GM12892 (cell line): ENCODE data around the gene SPTBN1.

Experiments used
- DNase-seq: peaks from one replicate; pipeline ENCODE4 v3.0.0; 2011; ENCODE audit not compliant: insufficient read length
- FAIRE-seq: peaks from 2 replicates; lab custom pipeline; 2011; peaks lifted over from hg19 to GRCh38; lab: Jason Lieb, UNC
- POLR2A ChIP-seq: IDR thresholded peaks from 2 replicates; pipeline ENCODE4 v1.6.1; 2011; ENCODE audit warnings: low read depth, low read length, control low read depth
- POLR2AphosphoS5 ChIP-seq: IDR thresholded peaks from 2 replicates; pipeline ENCODE4 v1.6.1; 2011; ENCODE audit warnings: low read depth, low read length, control low read depth
- TAF1 ChIP-seq: IDR thresholded peaks from 2 replicates; pipeline ENCODE4 v1.6.1; 2011; ENCODE audit warnings: low read depth, mild to moderate bottlenecking, control low read depth, low read length, borderline replicate concordance

The SPTBN1 gene

DNA sequence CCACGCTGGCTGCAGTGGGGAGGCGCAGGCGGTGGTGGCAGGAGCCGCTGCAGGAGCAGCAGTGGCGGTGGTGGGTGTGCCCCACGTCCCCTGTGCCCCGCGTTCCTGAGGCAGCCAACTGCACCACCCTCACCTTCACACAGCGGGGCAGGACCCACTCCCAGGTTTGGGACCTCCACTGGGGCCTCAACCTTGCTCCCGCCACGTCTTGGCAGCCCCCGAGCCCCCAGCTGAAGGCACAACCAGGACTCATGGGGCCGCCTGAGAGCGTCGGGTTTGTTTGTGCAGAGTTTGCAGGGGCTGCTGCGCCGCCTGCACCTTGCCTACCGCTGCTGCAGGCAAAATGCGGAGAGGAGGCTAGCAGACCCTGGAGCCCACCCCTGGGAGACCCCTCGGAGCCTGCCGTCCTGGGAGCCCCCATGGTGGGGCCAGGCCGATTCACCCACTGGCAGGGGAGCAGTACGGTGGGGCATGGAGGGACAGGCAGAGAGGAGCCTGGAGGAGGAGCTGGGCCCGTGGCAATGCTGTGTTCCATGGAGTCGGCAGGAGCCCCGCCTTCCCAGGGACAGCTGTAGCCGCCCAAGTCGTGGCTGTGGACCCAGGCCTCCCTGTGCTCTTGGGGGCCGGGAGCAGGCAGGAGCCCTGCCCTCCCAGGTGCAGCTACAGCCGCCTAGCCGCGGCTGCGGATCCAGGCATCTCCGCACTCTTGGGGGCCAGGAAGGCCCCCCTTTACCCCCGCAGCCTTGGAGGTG is 252.6 kb downstream of the SPTBN1 start:
- FAIRE-seq (no peak), DNase-seq (no peak)
- TF ChIP-seq POLR2AphosphoS5 (no peak), TAF1 (no peak), POLR2A (no peak)

DNA sequence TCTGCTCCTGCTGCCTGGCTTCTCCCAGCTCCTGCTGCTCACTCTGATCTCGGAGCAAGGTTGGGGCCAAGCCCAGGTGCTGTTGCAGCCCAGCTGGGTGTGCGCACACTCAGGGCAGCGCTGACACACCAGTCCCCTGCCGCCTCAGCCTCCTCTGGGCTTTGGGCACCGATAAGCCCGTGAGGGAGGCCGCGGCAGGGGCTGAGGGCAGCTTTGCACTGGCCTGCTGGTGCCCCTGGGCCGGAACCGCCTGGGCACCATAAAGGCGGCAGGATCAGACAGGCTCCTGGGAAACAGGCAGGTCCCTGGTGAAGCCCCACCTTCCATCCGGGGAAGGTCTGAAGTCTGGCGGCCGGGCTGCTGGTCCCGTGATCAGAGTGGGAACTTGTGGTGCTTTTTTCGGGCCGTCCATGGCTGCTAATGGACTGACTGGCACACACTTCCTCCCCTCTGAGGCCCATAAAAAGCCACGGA is 253.2 kb downstream of the SPTBN1 start:
- DNase-seq (no peak), FAIRE-seq (no peak)
- no peak for TF ChIP-seq POLR2A
- no peak for TF ChIP-seq POLR2AphosphoS5
- no peak for TF ChIP-seq TAF1

DNA sequence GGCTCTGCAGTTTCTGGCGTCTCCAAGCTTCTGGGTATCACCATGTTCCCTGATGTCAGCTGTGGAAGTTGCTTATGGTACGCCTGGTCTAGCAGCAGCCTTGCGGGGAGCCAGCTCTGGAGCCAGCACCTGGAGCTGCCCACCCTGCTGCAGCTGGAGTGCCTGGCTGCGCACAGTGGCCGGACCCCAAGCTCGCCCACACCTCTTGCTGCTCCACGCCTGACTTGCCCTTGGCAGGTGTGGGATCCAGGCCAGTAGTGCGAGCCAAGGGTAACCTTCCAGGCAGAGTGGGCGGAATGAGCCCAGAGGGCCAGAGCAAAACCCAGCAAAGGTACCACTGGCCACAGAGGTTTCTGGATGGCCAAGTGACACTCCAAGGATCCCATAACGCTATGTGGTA is 254.1 kb downstream of the SPTBN1 start:
- DNase-seq = no peak
- FAIRE-seq = no peak
- TF ChIP-seq POLR2AphosphoS5 (no peak), TAF1 (no peak), POLR2A (no peak)

DNA sequence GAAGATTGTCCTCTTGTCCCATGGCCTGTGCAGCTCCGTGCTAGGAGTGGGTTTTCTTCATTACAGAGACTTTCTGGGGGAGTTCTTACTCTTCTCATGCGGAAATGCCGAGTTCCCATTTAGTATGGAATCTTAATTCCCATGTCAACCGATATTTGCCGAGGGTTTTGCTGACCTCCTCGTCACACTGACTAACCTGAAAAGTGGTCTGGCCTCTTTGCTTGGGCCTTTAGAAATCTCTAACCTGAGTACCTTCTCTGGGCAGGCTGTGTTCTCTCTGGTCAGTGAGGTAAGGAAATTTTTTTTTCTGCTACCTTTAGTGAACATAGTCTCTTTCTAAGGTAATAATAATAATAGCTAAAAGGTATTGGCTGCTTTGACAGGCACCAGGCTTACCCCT is 256.4 kb downstream of the SPTBN1 start:
- DNase-seq (no peak), FAIRE-seq (no peak)
- TF ChIP-seq POLR2A = no peak
- no peak for TF ChIP-seq TAF1
- no peak for TF ChIP-seq POLR2AphosphoS5

DNA sequence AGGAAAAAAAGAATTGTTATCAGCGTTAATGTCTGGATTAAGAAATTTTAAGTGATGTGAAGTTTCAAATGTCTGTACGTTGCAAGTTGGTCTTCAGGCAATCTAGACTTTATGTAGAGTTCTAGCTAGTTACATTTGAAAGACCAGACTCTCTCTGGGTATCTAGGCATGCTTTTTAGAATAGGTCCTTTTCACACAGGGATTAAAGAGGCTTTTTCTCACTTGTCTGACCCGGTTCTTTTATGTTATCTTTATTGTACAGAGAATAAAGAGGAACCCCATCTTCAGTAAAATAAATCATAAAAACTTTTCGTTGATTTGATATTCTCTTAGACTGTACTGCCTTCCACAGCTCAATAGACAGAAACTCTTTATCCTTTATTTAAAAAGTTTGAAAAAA is 258.9 kb downstream of the SPTBN1 start:
- DNase-seq (no peak), FAIRE-seq (no peak)
- TF ChIP-seq TAF1 = no peak
- TF ChIP-seq POLR2AphosphoS5 = no peak
- TF ChIP-seq POLR2A = no peak

DNA sequence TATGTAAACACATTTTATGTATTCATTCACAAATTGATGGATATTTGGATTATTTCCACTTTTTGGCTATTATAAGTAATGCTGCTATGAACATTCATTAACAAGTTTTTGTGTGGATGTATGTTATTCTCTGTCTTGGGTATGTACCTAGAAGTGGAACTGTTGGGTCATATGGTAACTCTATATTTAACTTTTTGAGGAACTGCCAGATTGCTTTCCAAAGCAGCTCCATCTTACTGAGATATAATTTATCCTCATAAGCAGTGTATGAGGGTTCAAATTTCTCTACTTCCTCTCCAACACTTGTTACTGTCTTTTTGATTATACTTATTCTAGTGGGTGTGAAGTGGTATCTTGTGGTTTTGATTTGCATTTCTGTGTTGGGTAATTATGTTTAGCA is 260.2 kb downstream of the SPTBN1 start:
- no peak for TF ChIP-seq TAF1
- TF ChIP-seq POLR2A = no peak
- FAIRE-seq (no peak), DNase-seq (no peak)

DNA sequence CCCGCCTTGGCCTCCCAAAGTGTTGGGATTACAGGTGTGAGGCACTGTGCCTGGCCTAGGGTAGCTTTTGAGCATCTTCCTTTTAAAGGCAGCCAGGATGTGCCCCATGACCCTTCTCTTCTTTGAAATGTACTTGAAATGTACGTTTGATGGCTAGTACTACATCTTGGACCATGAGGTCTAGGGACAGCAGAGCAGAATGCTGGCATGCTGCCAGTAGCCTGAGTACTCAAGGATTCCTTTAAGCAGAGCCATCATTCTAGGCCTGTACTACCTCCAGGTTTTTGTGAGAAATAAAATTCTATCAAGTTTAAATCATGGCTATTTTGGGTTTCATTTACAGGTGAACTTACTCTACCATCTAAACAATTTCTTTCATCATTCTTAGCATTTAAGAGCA is 264.4 kb downstream of the SPTBN1 start:
- no peak for DNase-seq
- no peak for FAIRE-seq
- TF ChIP-seq POLR2A = no peak
